Middle frontal gyrus (tissue), 1 donor: ENCODE measurements around the gene INPP5A.

Source experiments
- DNase-seq: peaks from one replicate; pipeline ENCODE4 v3.0.0-alpha.2; 2015; ENCODE audit warnings: low spot score; ENCODE audit errors: extremely low spot score

INPP5A gene

GRCh38 chr10:132578287-132578951, 40.8 kb downstream of the INPP5A start:
- DNase-seq, result no peak

GRCh38 chr10:132579027-132579859, 41.7 kb downstream of the INPP5A start:
- no peak for DNase-seq

- no peak for DNase-seq
Measured at GRCh38 chr10:132580143-132580542, 42.6 kb downstream of the INPP5A start.

GRCh38 chr10:132580617-132581016, 43.0 kb downstream of the INPP5A start:
- no peak for DNase-seq

- DNase-seq, result no peak
Measured at GRCh38 chr10:132582137-132582536, 44.5 kb downstream of the INPP5A start.

GRCh38 chr10:132582771-132583170, 45.2 kb downstream of the INPP5A start:
- DNase-seq, result no peak

GRCh38 chr10:132583456-132583855, 45.9 kb downstream of the INPP5A start:
- no peak for DNase-seq

- no peak for DNase-seq
Measured at GRCh38 chr10:132584081-132584480, 46.5 kb downstream of the INPP5A start.

- no peak for DNase-seq
Measured at GRCh38 chr10:132585732-132586722, 48.4 kb downstream of the INPP5A start.

- no peak for DNase-seq
Measured at GRCh38 chr10:132586739-132587138, 49.2 kb downstream of the INPP5A start.

- DNase-seq, result no peak
Measured at GRCh38 chr10:132587175-132587574, 49.6 kb downstream of the INPP5A start.

- no peak for DNase-seq
Measured at GRCh38 chr10:132588301-132589013, 50.9 kb downstream of the INPP5A start.

- no peak for DNase-seq
Measured at GRCh38 chr10:132589015-132589414, 51.4 kb downstream of the INPP5A start.

GRCh38 chr10:132589681-132590080, 52.1 kb downstream of the INPP5A start:
- no peak for DNase-seq

GRCh38 chr10:132590094-132590751, 52.6 kb downstream of the INPP5A start:
- DNase-seq, result no peak

- no peak for DNase-seq
Measured at GRCh38 chr10:132590752-132591121, 53.1 kb downstream of the INPP5A start.

- no peak for DNase-seq
Measured at GRCh38 chr10:132591166-132591971, 53.8 kb downstream of the INPP5A start.

- no peak for DNase-seq
Measured at GRCh38 chr10:132592790-132593383, 55.3 kb downstream of the INPP5A start.

- no peak for DNase-seq
Measured at GRCh38 chr10:132593389-132593788, 55.8 kb downstream of the INPP5A start.
